HG03159 (cell line): ENCODE measurements around the gene DBP.

Experiments
- ATAC-seq: cut with Tn5 transposase; IDR thresholded peaks from one replicate; pipeline ENCODE4 v1.9.1; 2021; ENCODE audit warnings: mild to moderate bottlenecking, moderate library complexity; ENCODE audit not compliant: unreplicated experiment

DBP gene

GRCh38 chr19:48628486-48629296 lies 8.5 kb downstream of the DBP start:
- ATAC-seq, result no peak

- no peak for ATAC-seq
Observed at GRCh38 chr19:48627865-48628314, 9.3 kb downstream of the DBP start.

- no peak for ATAC-seq
Observed at GRCh38 chr19:48627201-48627864, 9.8 kb downstream of the DBP start.

GRCh38 chr19:48625891-48626327 lies 11.3 kb downstream of the DBP start:
- no peak for ATAC-seq

- no peak for ATAC-seq
Observed at GRCh38 chr19:48624791-48625723, 12.1 kb downstream of the DBP start.

- peak; percentile 54 for ATAC-seq
Observed at GRCh38 chr19:48624067-48624594, 13.0 kb downstream of the DBP start.

GRCh38 chr19:48623556-48624066 lies 13.6 kb downstream of the DBP start:
- no peak for ATAC-seq

- no peak for ATAC-seq
Observed at GRCh38 chr19:48619692-48620585, 17.2 kb downstream of the DBP start.

GRCh38 chr19:48618916-48619691 lies 18.1 kb downstream of the DBP start, which contains the start of the genes RPL18 and SPHK2:
Gene RPL18 (minus strand): TSS chr19:48619178. CDS start chr19:48619143, 35 bp downstream.
Gene SPHK2 (plus strand): TSS chr19:48619506. CDS start chr19:48620515, 1,009 bp downstream.
- peak; percentile 70 for ATAC-seq

- no peak for ATAC-seq
Observed at GRCh38 chr19:48618278-48618915, 18.8 kb downstream of the DBP start.

- ATAC-seq, result no peak
Observed at GRCh38 chr19:48617146-48617937, 19.8 kb downstream of the DBP start.

GRCh38 chr19:48616491-48617056 lies 20.6 kb downstream of the DBP start:
- ATAC-seq, result no peak

GRCh38 chr19:48616041-48616436 lies 21.1 kb downstream of the DBP start:
- no peak for ATAC-seq

GRCh38 chr19:48615231-48616040 lies 21.7 kb downstream of the DBP start:
- ATAC-seq, result no peak

GRCh38 chr19:48614436-48615230 lies 22.5 kb downstream of the DBP start, which contains the start of gene FAM83E:
Gene FAM83E (minus strand): TSS chr19:48615076. CDS start chr19:48613372, 1,704 bp downstream.
- no peak for ATAC-seq
